HG02678 (cell line): ENCODE data around the gene KRT32.

Experiments
- ATAC-seq: cut with Tn5 transposase; IDR thresholded peaks from one replicate; pipeline ENCODE4 v1.9.1; 2021; ENCODE audit warnings: mild to moderate bottlenecking, moderate library complexity; ENCODE audit not compliant: unreplicated experiment

KRT32 gene

GRCh38 chr17:41494524-41494923 is 27.3 kb upstream of the KRT32 start:
- ATAC-seq = no peak

GRCh38 chr17:41492771-41493170 is 25.6 kb upstream of the KRT32 start:
- no peak for ATAC-seq

GRCh38 chr17:41492351-41492750 is 25.2 kb upstream of the KRT32 start:
- no peak for ATAC-seq

GRCh38 chr17:41491476-41491875 is 24.3 kb upstream of the KRT32 start:
- ATAC-seq = no peak

GRCh38 chr17:41490000-41490990 is 23.1 kb upstream of the KRT32 start:
- no peak for ATAC-seq

GRCh38 chr17:41489531-41489930 is 22.3 kb upstream of the KRT32 start, which contains the start of gene KRT36:
Gene KRT36 (minus strand): TSS chr17:41489910. CDS start chr17:41489864, 46 bp downstream.
- no peak for ATAC-seq

GRCh38 chr17:41486809-41487530 is 19.8 kb upstream of the KRT32 start:
- ATAC-seq = no peak

GRCh38 chr17:41486316-41486715 is 19.1 kb upstream of the KRT32 start:
- no peak for ATAC-seq

GRCh38 chr17:41484920-41485904 is 18.0 kb upstream of the KRT32 start:
- ATAC-seq = no peak

GRCh38 chr17:41483991-41484826 is 17.0 kb upstream of the KRT32 start:
- no peak for ATAC-seq

- no peak for ATAC-seq
These were observed 16.3 kb upstream of the KRT32 start for GRCh38 chr17:41483531-41483930.

- ATAC-seq = no peak
These were observed 13.8 kb upstream of the KRT32 start, which contains the start of gene KRT35 for GRCh38 chr17:41481036-41481435. Gene KRT35 (minus strand): TSS chr17:41481151. CDS start chr17:41481097, 54 bp downstream.

GRCh38 chr17:41480581-41480980 is 13.4 kb upstream of the KRT32 start:
- ATAC-seq = no peak

GRCh38 chr17:41480136-41480535 is 12.9 kb upstream of the KRT32 start:
- no peak for ATAC-seq

GRCh38 chr17:41478237-41478636 is 11.1 kb upstream of the KRT32 start:
- no peak for ATAC-seq

GRCh38 chr17:41476866-41477815 is 10.0 kb upstream of the KRT32 start:
- ATAC-seq = no peak

- ATAC-seq = no peak
These were observed 8.2 kb upstream of the KRT32 start for GRCh38 chr17:41475421-41475820.

GRCh38 chr17:41474863-41475262 is 7.7 kb upstream of the KRT32 start:
- no peak for ATAC-seq
